ENCODE results near the gene XDH.

XDH gene

GRCh38 chr2:31414601-31415241, at the start of gene XDH:
XDH (minus strand) TSS chr2:31414742; CDS start chr2:31414666, 76 bp downstream.
- no peak within 1 kb of the TSS for H3K4me3 ChIP-seq (ENCODE audit: control insufficient read depth, low read depth, low read length)
- TF ChIP-seq, protein P1, sequence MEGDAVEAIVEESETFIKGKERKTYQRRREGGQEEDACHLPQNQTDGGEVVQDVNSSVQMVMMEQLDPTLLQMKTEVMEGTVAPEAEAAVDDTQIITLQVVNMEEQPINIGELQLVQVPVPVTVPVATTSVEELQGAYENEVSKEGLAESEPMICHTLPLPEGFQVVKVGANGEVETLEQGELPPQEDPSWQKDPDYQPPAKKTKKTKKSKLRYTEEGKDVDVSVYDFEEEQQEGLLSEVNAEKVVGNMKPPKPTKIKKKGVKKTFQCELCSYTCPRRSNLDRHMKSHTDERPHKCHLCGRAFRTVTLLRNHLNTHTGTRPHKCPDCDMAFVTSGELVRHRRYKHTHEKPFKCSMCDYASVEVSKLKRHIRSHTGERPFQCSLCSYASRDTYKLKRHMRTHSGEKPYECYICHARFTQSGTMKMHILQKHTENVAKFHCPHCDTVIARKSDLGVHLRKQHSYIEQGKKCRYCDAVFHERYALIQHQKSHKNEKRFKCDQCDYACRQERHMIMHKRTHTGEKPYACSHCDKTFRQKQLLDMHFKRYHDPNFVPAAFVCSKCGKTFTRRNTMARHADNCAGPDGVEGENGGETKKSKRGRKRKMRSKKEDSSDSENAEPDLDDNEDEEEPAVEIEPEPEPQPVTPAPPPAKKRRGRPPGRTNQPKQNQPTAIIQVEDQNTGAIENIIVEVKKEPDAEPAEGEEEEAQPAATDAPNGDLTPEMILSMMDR (conservative IDR thresholded peaks at IDR 0.05; ENCODE audit: control insufficient read depth, insufficient read depth, low read depth, low read length), result no peak
- no peak for DNase-seq (ENCODE audit: low read depth)

GRCh38 chr2:31457651-31458050, 43.1 kb upstream of the XDH start:
- DNase-seq (ENCODE audit: low read depth), result no peak
- TF ChIP-seq, protein P1 (conservative IDR thresholded peaks at IDR 0.05; ENCODE audit: control insufficient read depth, insufficient read depth, low read depth, low read length), result no peak
- no peak overlapping the region for H3K4me3 ChIP-seq (ENCODE audit: control insufficient read depth, low read depth, low read length)

GRCh38 chr2:31446848-31447247, 32.3 kb upstream of the XDH start:
- peak; percentile 67 for DNase-seq (ENCODE audit: low read depth)
- TF ChIP-seq, protein P1 (conservative IDR thresholded peaks at IDR 0.05; ENCODE audit: control insufficient read depth, insufficient read depth, low read depth, low read length), result no peak
- H3K4me3 ChIP-seq (ENCODE audit: control insufficient read depth, low read depth, low read length), result no peak overlapping the region

DNA sequence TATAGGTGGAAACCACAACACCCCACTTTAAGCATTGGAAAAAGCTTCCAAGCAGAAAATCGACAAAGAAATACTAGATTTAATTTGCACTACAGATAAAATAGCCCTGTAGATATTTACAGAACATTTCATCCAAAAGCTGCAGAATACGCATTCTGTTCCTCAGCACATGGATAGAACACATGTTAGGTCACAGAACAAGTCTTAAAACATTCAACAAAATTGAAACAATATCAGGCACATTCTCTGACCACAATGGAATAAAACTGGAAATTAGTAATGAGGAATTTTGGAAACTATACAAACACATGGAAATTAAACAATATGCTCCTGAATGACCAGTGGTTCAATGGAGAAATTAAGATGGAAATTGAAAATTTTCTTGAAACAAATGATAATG, 27.8 kb upstream of the XDH start:
- TF ChIP-seq, protein P1 (conservative IDR thresholded peaks at IDR 0.05; ENCODE audit: control insufficient read depth, insufficient read depth, low read depth, low read length), result no peak
- no peak overlapping the region for H3K4me3 ChIP-seq (ENCODE audit: control insufficient read depth, low read depth, low read length)
- DNase-seq (ENCODE audit: low read depth), result peak; percentile 62

DNA sequence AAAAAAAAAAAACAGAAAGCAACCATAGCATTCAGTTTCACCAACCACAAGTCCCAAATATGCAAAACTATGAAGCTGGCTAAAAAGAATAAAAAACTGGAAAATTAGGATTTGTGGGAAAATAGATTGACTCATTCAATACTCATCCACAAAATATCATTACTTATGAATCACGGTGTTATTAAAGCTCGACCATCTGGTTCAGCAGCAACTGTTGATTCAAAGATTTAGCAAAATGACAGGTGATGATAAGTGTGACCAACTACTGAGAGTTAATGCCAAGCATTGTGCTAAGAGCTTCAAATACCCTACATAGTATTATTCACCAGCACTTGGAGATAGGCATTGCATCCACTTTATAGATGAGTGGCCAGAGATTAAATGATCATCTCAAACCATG, 26.2 kb upstream of the XDH start:
- TF ChIP-seq, protein P1 (conservative IDR thresholded peaks at IDR 0.05; ENCODE audit: control insufficient read depth, insufficient read depth, low read depth, low read length), result no peak
- DNase-seq (ENCODE audit: low read depth), result peak; percentile 97
- H3K4me3 ChIP-seq (ENCODE audit: control insufficient read depth, low read depth, low read length), result no peak overlapping the region

DNA sequence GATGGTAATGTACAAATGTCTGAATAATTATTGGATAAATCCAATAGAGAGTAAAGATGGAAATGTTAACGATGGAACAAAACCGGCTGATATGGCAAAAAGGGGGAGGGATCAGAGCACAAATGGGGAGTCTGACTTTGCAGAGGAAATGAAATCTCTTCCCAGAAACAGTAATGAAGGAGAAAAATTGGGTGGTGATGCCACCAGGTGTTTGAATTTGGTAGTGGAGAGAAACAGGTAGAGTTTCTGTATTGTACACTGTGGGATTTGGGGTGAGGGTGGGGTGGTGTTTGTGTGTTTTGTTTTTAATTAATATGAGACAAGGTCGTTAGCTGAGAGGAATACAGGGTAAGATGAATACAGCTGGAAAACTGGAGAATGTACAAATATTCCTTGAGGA, 20.4 kb upstream of the XDH start:
- DNase-seq (ENCODE audit: low read depth), result peak; percentile 24
- TF ChIP-seq, protein P1 (conservative IDR thresholded peaks at IDR 0.05; ENCODE audit: control insufficient read depth, insufficient read depth, low read depth, low read length), result peak; percentile 44
- no peak overlapping the region for H3K4me3 ChIP-seq (ENCODE audit: control insufficient read depth, low read depth, low read length)

DNA sequence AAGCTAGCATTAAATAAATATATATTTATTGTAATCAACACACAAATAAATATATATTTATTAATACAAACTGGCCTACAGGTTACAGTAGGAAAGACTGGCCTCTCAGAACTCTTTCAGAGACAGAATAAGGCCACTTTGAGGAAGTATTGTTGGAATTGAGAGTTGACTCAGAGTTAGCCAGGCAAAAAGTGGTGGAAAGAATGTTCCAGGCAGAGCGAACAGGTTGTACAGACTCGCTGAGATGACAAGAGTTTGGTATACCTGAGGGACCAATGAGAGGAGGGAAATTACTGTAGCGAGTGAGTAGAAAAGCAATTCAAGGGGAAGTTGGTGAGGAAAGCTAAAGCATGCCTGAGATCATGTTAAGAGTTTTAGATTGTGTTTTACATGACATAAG, 19.0 kb upstream of the XDH start:
- no peak overlapping the region for H3K4me3 ChIP-seq (ENCODE audit: control insufficient read depth, low read depth, low read length)
- TF ChIP-seq, protein P1 (conservative IDR thresholded peaks at IDR 0.05; ENCODE audit: control insufficient read depth, insufficient read depth, low read depth, low read length), result no peak
- DNase-seq (ENCODE audit: low read depth), result no peak
